GM12864 (cell line): ENCODE data around the gene OR2B2.

ENCODE experiments used
- DNase-seq: peaks from one replicate; pipeline ENCODE4 v3.0.0-alpha.2; 2011; ENCODE audit warnings: low read depth
- H3K4me3 ChIP-seq: 2 replicates; pipeline ENCODE4 v1.5.1; 2011; ENCODE audit warnings: mild to moderate bottlenecking, low read depth, low read length, control low read depth
- CTCF ChIP-seq: IDR thresholded peaks from 2 replicates; pipeline ENCODE4 v1.5.1; 2011; ENCODE audit warnings: low read depth, mild to moderate bottlenecking, moderate library complexity, low read length, control low read depth, inconsistent platforms; ENCODE audit errors: missing control alignments

OR2B2 gene

GRCh38 chr6:27865850-27866356 is 46.3 kb downstream of the OR2B2 start:
- peak; percentile 60 for DNase-seq
- H3K4me3 ChIP-seq, result peak overlapping the region; percentile 62
- TF ChIP-seq CTCF, result no peak

GRCh38 chr6:27864906-27865849 is 47.0 kb downstream of the OR2B2 start:
- TF ChIP-seq CTCF, result no peak
- peak; percentile 99 for DNase-seq
- H3K4me3 ChIP-seq, result peak overlapping the region; percentile 62

GRCh38 chr6:27863962-27864905 is 48.0 kb downstream of the OR2B2 start:
- no peak for TF ChIP-seq CTCF
- DNase-seq, result peak; percentile 31
- peak overlapping the region; percentile 46 for H3K4me3 ChIP-seq

- H3K4me3 ChIP-seq, result no peak overlapping the region; the same call in 1 of the 2 replicates
- DNase-seq, result no peak
Observed at GRCh38 chr6:27862396-27863066, 49.7 kb downstream of the OR2B2 start.

GRCh38 chr6:27861861-27862260 is 50.3 kb downstream of the OR2B2 start:
- TF ChIP-seq CTCF, result no peak
- DNase-seq, result no peak
- no peak overlapping the region for H3K4me3 ChIP-seq

More at GRCh38 chr6:27862396-27863066, 49.7 kb downstream of the OR2B2 start:
- TF ChIP-seq CTCF, result no peak

GRCh38 chr6:27861276-27861840 is 50.8 kb downstream of the OR2B2 start:
- no peak overlapping the region for H3K4me3 ChIP-seq
- no peak for TF ChIP-seq CTCF
- no peak for DNase-seq
